Measurements from ENCODE around the gene ARMC9. TPM values are rescaled to one million over a fixed set of nuclear protein-coding genes. Genes with fewer than 3 reads are reported as not detected.
"Not testable (repeated sequence)": the region's sequence is repeated elsewhere in the genome, so short reads cannot be mapped to it uniquely, and the experiment has no call there.

The ARMC9 gene
- total RNA-seq, 1 experiment from 2014 or later: 3.3 TPM

DNA sequence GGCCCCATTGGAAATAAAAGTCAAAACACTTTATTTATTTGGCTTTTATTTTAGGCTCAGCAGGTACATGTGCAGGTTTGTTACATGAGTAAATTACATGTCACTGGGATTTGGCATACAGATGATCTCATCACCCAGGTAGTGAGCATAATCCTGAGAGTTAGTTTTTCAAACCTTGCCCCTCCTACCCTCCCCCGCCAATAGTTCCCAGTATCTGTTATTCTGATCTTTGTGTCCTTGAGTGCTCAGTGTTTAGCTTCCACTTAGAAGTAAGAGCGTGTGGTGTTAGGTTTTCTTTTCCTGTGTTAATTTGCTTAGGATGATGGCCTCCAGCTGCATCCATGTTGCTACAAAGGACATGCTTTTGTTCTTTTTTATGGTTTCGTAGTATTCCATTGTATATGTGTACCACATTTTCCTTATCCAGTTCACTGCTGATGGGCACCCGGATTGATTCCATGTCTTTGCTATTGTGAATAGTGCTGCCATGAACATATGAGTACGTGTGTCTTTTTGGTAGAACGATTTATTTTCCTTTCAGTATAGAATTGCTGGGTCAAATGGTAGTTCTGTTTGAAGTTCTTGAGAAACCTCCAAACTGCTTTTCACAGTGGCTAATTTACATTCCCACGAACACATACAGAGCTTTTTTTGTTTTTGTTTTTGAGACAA is 47.9 kb downstream of the ARMC9 start:
- no peaks in the 10 kb centered on the region for H3K27me3 ChIP-seq (replicated peaks; ENCODE audit: control insufficient read depth, insufficient read depth, low read length)
- TF ChIP-seq CTCF (IDR thresholded peaks at IDR 0.05; ENCODE audit: insufficient read depth in 1 of 2, low read depth in 1 of 2, low read length in 1 of 2, severe bottlenecking in 1 of 2, unreplicated experiment in 1 of 2): no peak
- BruUV-seq (replicated peaks): no TSS peak
- DNase-seq: no peak
- Mint-ChIP-seq H3K27ac (ENCODE audit: unreplicated experiment) (no peak overlapping the region), H3K27me3 (ENCODE audit: insufficient read depth, unreplicated experiment) (no peaks in the 10 kb centered on the region), H3K36me3 (ENCODE audit: insufficient read depth, unreplicated experiment) (no peaks in the 10 kb centered on the region), H3K4me1 (ENCODE audit: low read depth, unreplicated experiment) (peaks cover 10% of the 10 kb centered on the region), H3K9me3 (ENCODE audit: unreplicated experiment) (no peaks in the 10 kb centered on the region), H3K4me3 (ENCODE audit: unreplicated experiment) (no peak overlapping the region)
- no peaks in the 10 kb centered on the region for H3K9me3 ChIP-seq
- H3K36me3 ChIP-seq (ENCODE audit: control insufficient read depth, insufficient read depth, low read length): no peaks in the 10 kb centered on the region
- no peak overlapping the region for H3K4me3 ChIP-seq (ENCODE audit: low read depth, low read length)
- POLR2A ChIA-PET: no interaction called here
- intact Hi-C loops (cut with micrococcal nuclease; ENCODE audit: unreplicated experiment): no loop called here
- CTCF ChIA-PET: interaction anchor here (0.6 kb wide), 1 partner anchor 449 kb away, joined by 8 read pairs; no protein-coding TSS in a partner anchor
- H3K4me1 ChIP-seq: no peaks in the 10 kb centered on the region

- CTCF ChIA-PET: no interaction called here
- BruUV-seq (replicated peaks): no TSS peak
- POLR2A ChIA-PET: no interaction called here
These were observed 51.7 kb downstream of the ARMC9 start for GRCh38 chr2:231250146-231250545.

DNA sequence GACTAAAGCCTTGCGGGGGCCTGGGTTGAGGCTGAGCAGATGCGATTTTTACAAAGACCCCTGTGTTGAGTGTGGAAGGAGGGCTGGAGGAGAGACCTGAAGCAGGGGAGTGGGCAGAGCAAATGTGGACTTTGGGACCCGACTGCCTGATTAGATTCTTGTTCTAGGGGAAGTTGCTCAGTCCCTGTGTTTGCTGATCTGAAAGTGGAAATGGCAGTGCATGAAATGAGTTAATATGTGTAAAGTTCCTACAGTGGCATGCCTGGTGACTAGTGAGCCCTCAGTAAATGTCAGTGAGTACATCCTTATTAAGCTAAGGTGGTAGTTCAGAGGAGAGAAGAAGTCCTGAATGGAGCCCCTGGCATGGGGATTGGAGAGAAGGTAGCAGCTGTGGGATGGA is 52.3 kb downstream of the ARMC9 start:
- TF ChIP-seq CTCF (IDR thresholded peaks at IDR 0.05; ENCODE audit: insufficient read depth in 1 of 2, low read depth in 1 of 2, low read length in 1 of 2, severe bottlenecking in 1 of 2, unreplicated experiment in 1 of 2): no peak
- intact Hi-C loops (cut with micrococcal nuclease; ENCODE audit: unreplicated experiment): no loop called here
- DNase-seq: no peak
- Histone ChIP-seq H3K4me3 (ENCODE audit: low read depth, low read length) (no peak overlapping the region), H3K4me1 (no peaks in the 10 kb centered on the region), H3K36me3 (ENCODE audit: control insufficient read depth, insufficient read depth, low read length) (no peaks in the 10 kb centered on the region), H3K9me3 (no peaks in the 10 kb centered on the region), H3K27me3 (replicated peaks; ENCODE audit: control insufficient read depth, insufficient read depth, low read length) (no peaks in the 10 kb centered on the region)
- no TSS peak for BruUV-seq (replicated peaks)
- H3K27me3 Mint-ChIP-seq (ENCODE audit: insufficient read depth, unreplicated experiment): no peaks in the 10 kb centered on the region
- POLR2A ChIA-PET: no interaction called here
- H3K36me3 Mint-ChIP-seq (ENCODE audit: insufficient read depth, unreplicated experiment): peaks cover 6% of the 10 kb centered on the region
- no peak overlapping the region for H3K4me3 Mint-ChIP-seq (ENCODE audit: unreplicated experiment)
- CTCF ChIA-PET: no interaction called here
- peaks cover 10% of the 10 kb centered on the region for H3K4me1 Mint-ChIP-seq (ENCODE audit: low read depth, unreplicated experiment)
- no peaks in the 10 kb centered on the region for H3K9me3 Mint-ChIP-seq (ENCODE audit: unreplicated experiment)
- no peak overlapping the region for H3K27ac Mint-ChIP-seq (ENCODE audit: unreplicated experiment)

More at GRCh38 chr2:231250146-231250545, 51.7 kb downstream of the ARMC9 start:
- no peaks in the 10 kb centered on the region for H3K36me3 ChIP-seq (ENCODE audit: control insufficient read depth, insufficient read depth, low read length)
- Mint-ChIP-seq H3K36me3 (ENCODE audit: insufficient read depth, unreplicated experiment) (peaks cover 6% of the 10 kb centered on the region), H3K27ac (ENCODE audit: unreplicated experiment) (no peak overlapping the region), H3K4me3 (ENCODE audit: unreplicated experiment) (no peak overlapping the region), H3K27me3 (ENCODE audit: insufficient read depth, unreplicated experiment) (no peaks in the 10 kb centered on the region), H3K4me1 (ENCODE audit: low read depth, unreplicated experiment) (peaks cover 10% of the 10 kb centered on the region), H3K9me3 (ENCODE audit: unreplicated experiment) (no peaks in the 10 kb centered on the region)
- no peaks in the 10 kb centered on the region for H3K27me3 ChIP-seq (replicated peaks; ENCODE audit: control insufficient read depth, insufficient read depth, low read length)
- no peak for DNase-seq
- no peaks in the 10 kb centered on the region for H3K4me1 ChIP-seq
- no peak for TF ChIP-seq CTCF (IDR thresholded peaks at IDR 0.05; ENCODE audit: insufficient read depth in 1 of 2, low read depth in 1 of 2, low read length in 1 of 2, severe bottlenecking in 1 of 2, unreplicated experiment in 1 of 2)
- no peaks in the 10 kb centered on the region for H3K9me3 ChIP-seq
- intact Hi-C loops (cut with micrococcal nuclease; ENCODE audit: unreplicated experiment): no loop called here
- H3K4me3 ChIP-seq (ENCODE audit: low read depth, low read length): no peak overlapping the region

DNA sequence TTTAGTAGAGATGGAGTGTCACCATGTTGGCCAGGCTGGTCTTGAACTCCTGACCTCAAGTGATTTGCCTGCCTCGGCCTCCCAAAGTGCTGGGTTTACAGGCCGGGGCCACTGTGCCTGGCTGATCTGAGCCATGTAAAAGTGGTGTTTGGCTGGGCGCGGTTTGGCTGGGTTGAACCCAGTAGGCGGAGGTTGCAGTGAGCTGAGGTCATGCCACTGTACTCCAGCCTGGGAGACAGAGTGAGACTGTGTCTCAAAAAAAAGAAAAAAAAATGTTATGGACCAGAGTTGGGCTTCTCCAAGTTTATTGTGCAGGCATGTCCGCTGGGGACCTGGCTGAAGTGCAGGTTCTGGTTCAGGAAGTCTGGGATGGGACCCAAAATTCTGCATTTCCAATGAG is 54.9 kb downstream of the ARMC9 start:
- BruUV-seq (replicated peaks); H3K27me3 ChIP-seq (replicated peaks; ENCODE audit: control insufficient read depth, insufficient read depth, low read length); H3K4me1 ChIP-seq; H3K4me3 Mint-ChIP-seq (ENCODE audit: unreplicated experiment); CTCF ChIA-PET; H3K27ac Mint-ChIP-seq (ENCODE audit: unreplicated experiment); H3K27me3 Mint-ChIP-seq (ENCODE audit: insufficient read depth, unreplicated experiment); H3K36me3 Mint-ChIP-seq (ENCODE audit: insufficient read depth, unreplicated experiment); H3K4me3 ChIP-seq (ENCODE audit: low read depth, low read length); H3K9me3 Mint-ChIP-seq (ENCODE audit: unreplicated experiment); intact Hi-C loops (cut with micrococcal nuclease; ENCODE audit: unreplicated experiment); H3K9me3 ChIP-seq; H3K36me3 ChIP-seq (ENCODE audit: control insufficient read depth, insufficient read depth, low read length); POLR2A ChIA-PET; DNase-seq: not testable (repeated sequence)
- H3K4me1 Mint-ChIP-seq (ENCODE audit: low read depth, unreplicated experiment): peaks cover 10% of the 10 kb centered on the region
